Measurements from ENCODE around the gene EXOC3. TPM values are rescaled to one million over a fixed set of nuclear protein-coding genes. Genes with fewer than 3 reads are reported as not detected.

Gene EXOC3
- total RNA-seq, 1 donor from 2014 or later, result 19.2 TPM

DNA sequence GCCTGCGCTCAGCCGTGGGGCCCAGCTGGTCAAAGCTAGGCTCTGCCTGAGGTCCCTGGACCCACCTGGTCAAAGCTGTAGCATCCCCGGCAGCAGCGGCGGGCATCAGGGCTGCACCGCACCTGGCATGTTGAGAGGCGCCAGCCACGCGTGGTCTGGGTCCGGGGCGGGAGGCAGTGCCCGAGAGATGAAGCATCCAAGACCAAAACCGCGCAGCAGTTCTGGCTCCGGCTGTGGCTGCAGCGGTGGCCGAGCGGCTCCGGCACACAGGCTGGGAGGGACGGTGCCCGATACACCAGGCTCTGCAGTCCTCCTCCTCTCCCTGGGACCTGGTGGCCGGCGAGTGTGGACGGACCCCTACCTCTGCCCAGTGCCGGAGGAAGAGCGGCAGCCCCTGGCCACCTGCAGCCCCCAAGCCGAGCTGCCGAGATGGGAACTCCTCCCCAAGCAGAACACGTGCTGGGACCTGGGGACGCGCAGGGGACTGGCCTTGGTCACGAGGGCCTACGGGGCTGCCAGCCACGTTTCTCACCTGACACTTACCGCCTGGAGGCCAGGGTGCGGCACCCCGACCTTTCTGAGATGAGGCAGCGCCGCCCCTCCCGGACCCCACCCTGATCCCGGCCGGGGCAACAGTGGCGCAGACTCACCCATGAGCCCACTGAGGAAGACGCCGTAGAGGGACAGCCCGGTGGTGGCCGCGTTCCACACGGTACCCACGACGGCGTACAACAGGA, 48.3 kb downstream of the EXOC3 start:
- no peak overlapping the region for H3K4me3 ChIP-seq
- peaks cover 21% of the 10 kb centered on the region for H3K27me3 Mint-ChIP-seq (ENCODE audit: insufficient read depth, low read depth)
- no peak overlapping the region for H3K4me2 ChIP-seq
- H3K27ac ChIP-seq, result no peak overlapping the region
- H3K27me3 ChIP-seq, result peaks cover 52% of the 10 kb centered on the region
- H3K4me1 Mint-ChIP-seq, result peaks cover 2% of the 10 kb centered on the region
- H3K36me3 ChIP-seq, result no peaks in the 10 kb centered on the region
- H3K79me2 ChIP-seq (ENCODE audit: low read depth), result no peaks in the 10 kb centered on the region
- peaks cover 3% of the 10 kb centered on the region for H3K9me3 Mint-ChIP-seq
- no peaks in the 10 kb centered on the region for H3F3A ChIP-seq (ENCODE audit: low read depth)
- H3K9ac ChIP-seq, result no peak overlapping the region
- H3K4me1 ChIP-seq, result peaks cover 4% of the 10 kb centered on the region
- no peak overlapping the region for H3K27ac Mint-ChIP-seq
- H4K20me1 ChIP-seq (ENCODE audit: low read depth), result no peaks in the 10 kb centered on the region
- H2AFZ ChIP-seq (replicated peaks), result no peak overlapping the region
- H3K36me3 Mint-ChIP-seq, result no peaks in the 10 kb centered on the region
- no peak overlapping the region for H3K4me3 Mint-ChIP-seq
- DNase-seq (ENCODE audit: low spot score), result no peak
- H3K9me3 ChIP-seq (ENCODE audit: low read depth), result no peaks in the 10 kb centered on the region
- TF ChIP-seq EZH2phosphoT487 (IDR thresholded peaks at IDR 0.05) (no peak), EZH2 (IDR thresholded peaks at IDR 0.05) (no peak)
- TF ChIP-seq, protein P1, sequence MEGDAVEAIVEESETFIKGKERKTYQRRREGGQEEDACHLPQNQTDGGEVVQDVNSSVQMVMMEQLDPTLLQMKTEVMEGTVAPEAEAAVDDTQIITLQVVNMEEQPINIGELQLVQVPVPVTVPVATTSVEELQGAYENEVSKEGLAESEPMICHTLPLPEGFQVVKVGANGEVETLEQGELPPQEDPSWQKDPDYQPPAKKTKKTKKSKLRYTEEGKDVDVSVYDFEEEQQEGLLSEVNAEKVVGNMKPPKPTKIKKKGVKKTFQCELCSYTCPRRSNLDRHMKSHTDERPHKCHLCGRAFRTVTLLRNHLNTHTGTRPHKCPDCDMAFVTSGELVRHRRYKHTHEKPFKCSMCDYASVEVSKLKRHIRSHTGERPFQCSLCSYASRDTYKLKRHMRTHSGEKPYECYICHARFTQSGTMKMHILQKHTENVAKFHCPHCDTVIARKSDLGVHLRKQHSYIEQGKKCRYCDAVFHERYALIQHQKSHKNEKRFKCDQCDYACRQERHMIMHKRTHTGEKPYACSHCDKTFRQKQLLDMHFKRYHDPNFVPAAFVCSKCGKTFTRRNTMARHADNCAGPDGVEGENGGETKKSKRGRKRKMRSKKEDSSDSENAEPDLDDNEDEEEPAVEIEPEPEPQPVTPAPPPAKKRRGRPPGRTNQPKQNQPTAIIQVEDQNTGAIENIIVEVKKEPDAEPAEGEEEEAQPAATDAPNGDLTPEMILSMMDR (IDR thresholded peaks at IDR 0.05), result no peak

DNA sequence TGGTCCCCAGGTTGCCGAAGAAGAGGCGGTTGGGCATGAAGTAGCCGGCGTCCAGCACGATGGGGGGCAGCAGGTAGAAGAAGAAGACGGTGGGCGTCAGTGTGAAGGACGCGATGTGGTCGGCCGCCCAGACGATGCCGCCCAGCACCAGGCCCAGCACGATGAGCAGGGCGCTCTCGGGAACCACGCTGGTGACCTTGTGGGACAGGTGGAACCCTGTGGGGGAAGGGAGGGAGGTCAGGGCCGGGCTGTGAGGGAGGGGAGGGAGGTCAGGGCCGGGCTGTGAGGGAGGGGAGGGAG, 48.8 kb downstream of the EXOC3 start:
- no peaks in the 10 kb centered on the region for H3K36me3 ChIP-seq
- H3K9me3 ChIP-seq (ENCODE audit: low read depth), result no peaks in the 10 kb centered on the region
- H3K27me3 Mint-ChIP-seq (ENCODE audit: insufficient read depth, low read depth), result peaks cover 24% of the 10 kb centered on the region
- H3K4me3 ChIP-seq, result no peak overlapping the region
- TF ChIP-seq EZH2phosphoT487 (IDR thresholded peaks at IDR 0.05), result no peak
- TF ChIP-seq, protein P1 (IDR thresholded peaks at IDR 0.05), result no peak
- no peak for TF ChIP-seq EZH2 (IDR thresholded peaks at IDR 0.05)
- H3K27ac Mint-ChIP-seq, result no peak overlapping the region
- H3K4me3 Mint-ChIP-seq, result no peak overlapping the region
- H3K79me2 ChIP-seq (ENCODE audit: low read depth), result no peaks in the 10 kb centered on the region
- H3K27ac ChIP-seq, result no peak overlapping the region
- peaks cover 4% of the 10 kb centered on the region for H3K4me1 ChIP-seq
- peaks cover 57% of the 10 kb centered on the region for H3K27me3 ChIP-seq
- H3K4me1 Mint-ChIP-seq, result peaks cover 2% of the 10 kb centered on the region
- no peak for DNase-seq (ENCODE audit: low spot score)
- peaks cover 3% of the 10 kb centered on the region for H3K9me3 Mint-ChIP-seq
- H4K20me1 ChIP-seq (ENCODE audit: low read depth), result no peaks in the 10 kb centered on the region
- H3K4me2 ChIP-seq, result no peak overlapping the region
- H3K36me3 Mint-ChIP-seq, result no peaks in the 10 kb centered on the region
- H3F3A ChIP-seq (ENCODE audit: low read depth), result no peaks in the 10 kb centered on the region
- no peak overlapping the region for H3K9ac ChIP-seq
- H2AFZ ChIP-seq (replicated peaks), result no peak overlapping the region

DNA sequence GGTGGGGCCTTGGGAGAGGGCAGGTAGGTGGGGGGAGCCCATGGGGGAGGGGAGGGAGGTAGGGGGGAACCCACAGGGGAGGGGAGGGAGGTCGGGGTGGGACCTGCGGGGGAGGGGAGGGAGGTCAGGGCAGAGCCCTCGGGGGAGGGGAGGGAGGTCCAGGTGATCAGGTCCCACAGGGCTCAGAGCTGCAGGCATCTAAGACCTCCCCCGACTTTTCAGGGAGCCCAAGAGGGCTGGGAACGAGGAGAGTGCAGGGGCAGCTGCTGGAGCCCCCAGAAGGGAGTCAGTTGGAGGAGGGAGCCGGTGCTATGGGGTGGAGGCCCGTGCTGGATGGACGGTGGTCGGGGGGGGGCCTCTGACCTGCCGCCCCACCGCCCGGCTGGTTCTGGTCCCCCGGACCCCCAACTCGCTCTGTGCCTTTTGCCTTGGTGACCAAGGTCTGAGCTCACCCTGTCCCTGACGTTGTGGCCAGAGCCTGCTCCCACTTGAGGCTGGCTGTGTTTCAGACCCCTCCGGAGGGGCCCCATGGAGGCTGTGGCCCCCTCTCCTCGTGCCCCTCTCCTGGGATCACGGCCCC, 49.4 kb downstream of the EXOC3 start:
- Mint-ChIP-seq H3K4me3 (no peak overlapping the region), H3K36me3 (no peaks in the 10 kb centered on the region), H3K9me3 (peaks cover 3% of the 10 kb centered on the region), H3K27ac (no peak overlapping the region), H3K27me3 (ENCODE audit: insufficient read depth, low read depth) (peaks cover 28% of the 10 kb centered on the region), H3K4me1 (peaks cover 2% of the 10 kb centered on the region)
- Histone ChIP-seq H3K4me3 (no peak overlapping the region), H3K27me3 (peaks cover 63% of the 10 kb centered on the region), H3K79me2 (ENCODE audit: low read depth) (no peaks in the 10 kb centered on the region), H3K4me2 (no peak overlapping the region), H3K27ac (no peak overlapping the region), H3K9me3 (ENCODE audit: low read depth) (no peaks in the 10 kb centered on the region), H3K4me1 (peaks cover 4% of the 10 kb centered on the region), H4K20me1 (ENCODE audit: low read depth) (no peaks in the 10 kb centered on the region), H3F3A (ENCODE audit: low read depth) (no peaks in the 10 kb centered on the region), H2AFZ (replicated peaks) (no peak overlapping the region), H3K36me3 (no peaks in the 10 kb centered on the region), H3K9ac (no peak overlapping the region)
- DNase-seq (ENCODE audit: low spot score), result no peak
- TF ChIP-seq, protein P1 (IDR thresholded peaks at IDR 0.05), result no peak
- no peak for TF ChIP-seq EZH2 (IDR thresholded peaks at IDR 0.05)
- TF ChIP-seq EZH2phosphoT487 (IDR thresholded peaks at IDR 0.05), result no peak

Data from neural progenitor cell (in vitro differentiated cells).